Measurements from ENCODE around the gene CPSF4.

CPSF4 gene

GRCh38 chr7:99499721-99500636 is 61.2 kb downstream of the CPSF4 start, which contains the start of gene ZNF394 (continued):
- TF ChIP-seq ZNF621 (tag by site-specific recombination; IDR thresholded peaks at IDR 0.05) (no peak), PRDM4 (tag by site-specific recombination; IDR thresholded peaks at IDR 0.05) (peak; percentile 91), ZNF521 (tag by site-specific recombination; IDR thresholded peaks at IDR 0.05) (no peak), ZNF76 (tag by site-specific recombination; IDR thresholded peaks at IDR 0.05; ENCODE audit: borderline replicate concordance, low read depth) (peak; percentile 90), ZNF211 (tag by site-specific recombination; IDR thresholded peaks at IDR 0.05; ENCODE audit: low read depth) (no peak), ZNF366 (tag by site-specific recombination; conservative IDR thresholded peaks at IDR 0.05) (no peak), ZNF610 (tag by site-specific recombination; IDR thresholded peaks at IDR 0.05; ENCODE audit: borderline replicate concordance) (no peak), ZNF777 (tag by site-specific recombination; IDR thresholded peaks at IDR 0.05; ENCODE audit: borderline replicate concordance) (no peak), ZIC2 (tag by site-specific recombination; IDR thresholded peaks at IDR 0.05) (no peak), ZNF548 (tag by site-specific recombination; IDR thresholded peaks at IDR 0.05) (no peak), ZNF585B (tag by site-specific recombination; IDR thresholded peaks at IDR 0.05) (no peak), FEZF1 (tag by site-specific recombination; IDR thresholded peaks at IDR 0.05) (no peak), ZNF664 (tag by site-specific recombination; IDR thresholded peaks at IDR 0.05) (no peak), ZNF792 (tag by site-specific recombination; IDR thresholded peaks at IDR 0.05) (no peak), TRIM28 (IDR thresholded peaks at IDR 0.05; ENCODE audit: borderline replicate concordance, low read length) (no peak), ZNF2 (tag by site-specific recombination; IDR thresholded peaks at IDR 0.05) (peak; percentile 60; the same call in 1 of the 2 replicates), ZNF350 (tag by site-specific recombination; IDR thresholded peaks at IDR 0.05) (no peak), ZNF175 (tag by site-specific recombination; IDR thresholded peaks at IDR 0.05) (no peak), ZNF645 (tag by site-specific recombination; IDR thresholded peaks at IDR 0.05) (no peak), BCL11A (tag by site-specific recombination; IDR thresholded peaks at IDR 0.05; ENCODE audit: low read depth) (no peak)

- CTCF ChIA-PET: interaction anchor here (1.7 kb wide), 1 partner anchor 24 kb away, joined by 4 read pairs; no protein-coding TSS in a partner anchor
- peaks cover 9 to 15% of the 10 kb centered on the region in 2 experiments; a peak in 2 of 3 replicates for H3K36me3 ChIP-seq (ENCODE audit: control insufficient read depth in 2 of 2, insufficient read depth in 1 of 2, low read length in 2 of 2)
- H3K4me3 ChIP-seq (ENCODE audit: low read depth, low read length): peak overlapping the region; percentile 93
- H3K27ac ChIP-seq (ENCODE audit: extremely low read depth, low read depth, low read length): peak overlapping the region; percentile 60; the same call in 1 of the 2 replicates
- POLR2A ChIA-PET: interaction anchor here (0.7 to 1.7 kb wide), 12 partner anchors 9 to 419 kb away, joined by 3 to 8 read pairs (median 4); partner anchors contain the start of genes FAM200A, PTCD1, TRIM4 and ZNF655
- no peaks in the 10 kb centered on the region for H3K4me1 ChIP-seq (ENCODE audit: control insufficient read depth, insufficient read depth, low read length)
- H3K9me3 ChIP-seq (ENCODE audit: control insufficient read depth, insufficient read depth, low read depth, low read length): no peaks in the 10 kb centered on the region
- no peak for TF ChIP-seq FEZF1 (tag by site-specific recombination; IDR thresholded peaks at IDR 0.05)
- TF ChIP-seq ZFP3 (tag by site-specific recombination; IDR thresholded peaks at IDR 0.05; ENCODE audit: low read depth): no peak
- TF ChIP-seq ZBTB21 (tag by site-specific recombination; IDR thresholded peaks at IDR 0.05): no peak
- 0 out of 2 replicates have a peak, but pooled peaks have one; percentile 46 for TF ChIP-seq ZNF280D (tag by site-specific recombination; IDR thresholded peaks at IDR 0.05)
- TF ChIP-seq BCL6B (tag by site-specific recombination; IDR thresholded peaks at IDR 0.05): no peak
- TF ChIP-seq CTCF (tag by site-specific recombination; IDR thresholded peaks at IDR 0.05): no peak
- TF ChIP-seq ZNF426 (tag by site-specific recombination; IDR thresholded peaks at IDR 0.05): no peak
Measured at GRCh38 chr7:99500637-99501009, 61.9 kb downstream of the CPSF4 start.
